ENCODE measurements around the gene BORCS5.
"Not testable (repeated sequence)": the region's sequence is repeated elsewhere in the genome, so short reads cannot be mapped to it uniquely, and the experiment has no call there.

BORCS5 gene

DNA sequence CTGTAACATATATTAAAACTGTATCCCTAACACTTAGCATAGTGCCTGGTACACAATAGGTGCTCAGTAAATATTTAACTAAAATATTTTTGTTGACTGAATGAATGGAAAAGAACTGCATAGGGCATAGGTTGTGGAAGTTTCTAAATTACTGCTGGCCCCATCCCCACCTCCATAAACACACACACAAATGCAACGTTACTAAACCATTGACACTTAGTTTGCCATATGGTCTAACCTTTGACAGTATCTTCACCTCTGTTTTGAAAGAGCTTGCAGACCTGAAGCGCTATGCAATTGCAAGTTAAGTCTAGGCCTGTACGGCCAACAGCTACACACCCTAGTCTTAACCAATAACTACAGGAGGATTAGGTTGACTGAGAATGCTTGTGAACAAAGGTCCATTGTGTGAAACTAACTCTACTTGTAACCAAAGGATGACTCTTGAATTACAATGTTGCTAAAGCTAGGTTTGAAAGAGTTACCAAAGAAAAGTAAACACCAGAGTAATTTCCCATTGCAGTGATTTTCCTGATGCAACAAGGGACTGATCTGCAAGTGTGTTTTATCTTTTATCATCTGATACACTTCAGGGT lies 5.9 kb upstream of the BORCS5 start:
- Histone ChIP-seq H3K36me3 (no peaks in the 10 kb centered on the region), H3K27ac (no peak overlapping the region), H3K4me3 (ENCODE audit: low read depth, low read length) (peak overlapping the region; percentile 75; the same call in 1 of the 2 replicates), H3K9me3 (ENCODE audit: severe bottlenecking) (no peaks in the 10 kb centered on the region), H3K27me3 (ENCODE audit: insufficient read depth, low read depth, severe bottlenecking) (no peaks in the 10 kb centered on the region)
- TF ChIP-seq, protein P1, sequence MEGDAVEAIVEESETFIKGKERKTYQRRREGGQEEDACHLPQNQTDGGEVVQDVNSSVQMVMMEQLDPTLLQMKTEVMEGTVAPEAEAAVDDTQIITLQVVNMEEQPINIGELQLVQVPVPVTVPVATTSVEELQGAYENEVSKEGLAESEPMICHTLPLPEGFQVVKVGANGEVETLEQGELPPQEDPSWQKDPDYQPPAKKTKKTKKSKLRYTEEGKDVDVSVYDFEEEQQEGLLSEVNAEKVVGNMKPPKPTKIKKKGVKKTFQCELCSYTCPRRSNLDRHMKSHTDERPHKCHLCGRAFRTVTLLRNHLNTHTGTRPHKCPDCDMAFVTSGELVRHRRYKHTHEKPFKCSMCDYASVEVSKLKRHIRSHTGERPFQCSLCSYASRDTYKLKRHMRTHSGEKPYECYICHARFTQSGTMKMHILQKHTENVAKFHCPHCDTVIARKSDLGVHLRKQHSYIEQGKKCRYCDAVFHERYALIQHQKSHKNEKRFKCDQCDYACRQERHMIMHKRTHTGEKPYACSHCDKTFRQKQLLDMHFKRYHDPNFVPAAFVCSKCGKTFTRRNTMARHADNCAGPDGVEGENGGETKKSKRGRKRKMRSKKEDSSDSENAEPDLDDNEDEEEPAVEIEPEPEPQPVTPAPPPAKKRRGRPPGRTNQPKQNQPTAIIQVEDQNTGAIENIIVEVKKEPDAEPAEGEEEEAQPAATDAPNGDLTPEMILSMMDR (IDR thresholded peaks at IDR 0.05; ENCODE audit: low read depth, low read length), result no peak
- no peak for DNase-seq

DNA sequence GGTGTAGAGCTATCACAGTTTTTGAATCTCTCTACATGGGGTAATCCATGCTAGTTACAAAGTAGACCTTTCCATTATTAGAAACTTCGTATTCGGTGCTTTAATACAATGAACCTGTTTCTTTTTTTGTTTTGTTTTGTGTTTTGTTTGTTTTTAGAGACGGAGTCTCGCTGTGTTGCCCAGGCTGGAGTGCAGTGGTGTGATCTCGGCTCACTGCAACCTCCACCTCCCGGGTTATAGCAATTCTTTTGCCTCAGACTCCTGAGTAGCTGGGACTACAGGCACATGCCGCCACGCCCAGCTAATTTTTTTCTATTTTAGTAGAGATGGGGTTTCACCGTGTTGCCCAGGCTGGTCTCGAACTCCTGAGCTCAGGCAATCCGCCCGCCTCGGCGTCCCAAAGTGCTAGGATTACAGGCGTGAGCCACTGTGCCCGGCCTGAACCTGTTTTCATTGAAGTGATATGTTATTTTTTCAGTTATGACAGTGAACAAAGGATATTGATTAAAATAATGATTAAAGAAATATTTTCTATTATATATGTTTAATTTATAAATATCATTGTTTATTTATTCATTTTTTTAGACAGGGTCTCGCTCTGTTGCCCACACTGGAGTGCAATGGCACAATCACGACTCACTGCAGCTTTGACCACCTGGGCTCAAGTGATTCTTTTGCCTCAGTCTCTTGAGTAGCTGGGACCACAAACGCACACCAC lies 5.3 kb upstream of the BORCS5 start:
- not testable (repeated sequence) for H3K9me3 ChIP-seq (ENCODE audit: severe bottlenecking); H3K36me3 ChIP-seq; DNase-seq; H3K27me3 ChIP-seq (ENCODE audit: insufficient read depth, low read depth, severe bottlenecking); H3K4me3 ChIP-seq (ENCODE audit: low read depth, low read length); H3K27ac ChIP-seq

DNA sequence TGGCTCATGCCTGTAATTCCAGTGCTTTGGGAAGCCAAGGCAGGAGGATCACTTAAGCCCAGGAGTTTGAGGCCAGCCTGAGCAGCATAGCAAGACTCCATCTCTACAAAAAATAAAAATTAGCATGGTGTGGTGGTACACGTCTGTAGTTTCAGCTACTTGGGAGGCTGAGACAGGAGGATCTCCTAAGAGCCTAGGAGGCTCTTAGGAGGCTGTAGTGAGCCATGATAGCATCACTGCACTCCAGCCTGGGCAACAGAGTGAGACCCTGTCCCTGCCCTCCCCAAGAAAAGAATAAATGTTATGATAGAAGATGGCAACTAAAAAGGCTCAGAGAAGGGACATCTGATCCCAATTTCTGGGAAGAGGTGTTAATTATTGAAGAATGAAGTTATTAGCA lies 3.6 kb upstream of the BORCS5 start:
- Histone ChIP-seq H3K27me3 (ENCODE audit: insufficient read depth, low read depth, severe bottlenecking) (no peaks in the 10 kb centered on the region), H3K4me3 (ENCODE audit: low read depth, low read length) (no peak overlapping the region), H3K27ac (no peak overlapping the region), H3K9me3 (ENCODE audit: severe bottlenecking) (no peaks in the 10 kb centered on the region), H3K36me3 (no peaks in the 10 kb centered on the region; the same call in 1 of the 2 replicates)
- TF ChIP-seq, protein P1 (IDR thresholded peaks at IDR 0.05; ENCODE audit: low read depth, low read length), result no peak
- DNase-seq, result no peak

DNA sequence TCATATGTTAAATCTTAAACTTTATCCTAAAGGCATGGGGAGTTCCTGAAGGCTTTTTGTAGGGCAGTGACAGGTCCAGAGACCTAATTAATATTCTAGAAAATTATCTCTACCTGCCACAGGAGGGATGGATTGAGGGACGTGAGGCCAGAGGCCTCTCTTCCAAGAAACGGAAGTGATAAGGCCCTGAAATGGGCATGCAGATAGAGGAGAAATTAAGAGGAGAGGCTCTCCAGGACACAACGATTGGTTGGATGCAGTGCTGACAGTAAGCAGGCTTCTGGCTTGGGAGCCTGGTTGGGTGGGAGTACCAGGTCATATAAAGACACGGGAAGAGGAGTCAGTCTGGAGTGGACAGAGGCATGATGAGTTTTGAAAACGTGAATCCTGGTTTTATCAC lies 3.1 kb upstream of the BORCS5 start:
- TF ChIP-seq, protein P1 (IDR thresholded peaks at IDR 0.05; ENCODE audit: low read depth, low read length), result no peak
- no peaks in the 10 kb centered on the region; the same call in 1 of the 2 replicates for H3K36me3 ChIP-seq
- no peak for DNase-seq
- no peak overlapping the region for H3K27ac ChIP-seq
- H3K27me3 ChIP-seq (ENCODE audit: insufficient read depth, low read depth, severe bottlenecking), result no peaks in the 10 kb centered on the region
- H3K4me3 ChIP-seq (ENCODE audit: low read depth, low read length), result no peak overlapping the region
- no peaks in the 10 kb centered on the region for H3K9me3 ChIP-seq (ENCODE audit: severe bottlenecking)

DNA sequence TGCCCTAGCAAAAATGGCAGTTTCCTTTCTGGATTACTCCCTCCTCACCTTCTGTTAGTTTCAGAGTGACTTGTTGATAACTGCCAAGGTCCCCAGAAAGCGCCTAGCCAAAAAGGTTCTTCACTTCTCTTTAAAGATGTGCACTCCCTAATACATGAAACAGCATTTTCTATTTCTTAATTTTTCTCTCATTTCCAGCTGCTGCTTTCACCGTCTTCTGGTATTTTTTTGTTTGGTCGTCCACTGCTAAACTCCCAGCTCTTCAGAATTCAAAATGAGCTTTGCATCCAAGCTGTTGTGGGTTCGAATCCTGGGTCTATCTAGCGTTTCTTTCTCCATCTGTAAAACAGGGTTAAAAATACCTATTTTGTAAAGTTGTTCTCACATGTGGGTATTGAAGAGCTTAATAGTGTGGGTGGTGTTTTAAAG lies 397 bp upstream of the BORCS5 start:
- Histone ChIP-seq H3K9me3 (ENCODE audit: severe bottlenecking) (no peaks in the 10 kb centered on the region), H3K4me3 (ENCODE audit: low read depth, low read length) (peak overlapping the region; percentile 88), H3K27me3 (ENCODE audit: insufficient read depth, low read depth, severe bottlenecking) (no peaks in the 10 kb centered on the region), H3K27ac (peak overlapping the region; percentile 94), H3K36me3 (no peaks in the 10 kb centered on the region; the same call in 1 of the 2 replicates)
- TF ChIP-seq, protein P1 (IDR thresholded peaks at IDR 0.05; ENCODE audit: low read depth, low read length), result no peak
- no peak for DNase-seq

DNA sequence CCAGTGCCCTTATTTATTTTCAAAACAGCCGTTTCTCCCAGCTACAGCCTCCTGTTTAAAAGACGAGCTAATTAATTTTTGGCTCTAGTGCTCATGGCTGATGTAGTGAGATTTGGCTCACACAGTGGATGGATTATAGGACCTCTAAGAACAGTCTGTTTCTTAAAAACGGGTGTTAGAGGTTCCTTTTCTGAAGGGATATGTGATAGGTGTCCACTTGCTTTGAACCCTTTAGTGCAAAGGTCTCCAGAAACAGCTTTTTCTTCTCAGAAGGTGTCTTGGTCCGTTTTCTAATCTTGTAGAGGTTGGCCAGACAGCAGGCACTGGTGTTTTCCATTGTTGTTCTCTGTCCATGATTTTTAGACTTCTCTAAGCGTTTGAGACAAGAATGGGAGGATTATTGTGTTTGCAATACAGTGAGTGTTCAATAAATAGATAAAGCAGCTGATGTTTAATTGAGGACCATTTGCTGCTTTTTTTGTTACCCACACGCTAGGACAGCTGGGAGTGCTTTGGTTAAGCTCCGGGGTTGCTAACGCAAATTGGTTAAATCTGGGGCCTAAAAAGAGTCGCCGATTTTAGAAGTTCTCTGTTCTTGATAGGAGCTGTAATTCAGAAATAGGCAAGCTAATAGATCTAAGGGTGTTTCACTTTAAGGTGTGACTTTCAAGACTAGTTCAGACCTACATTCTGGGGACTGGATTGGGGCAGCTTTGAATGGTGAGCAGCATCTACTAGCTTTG lies 1.0 kb downstream of the BORCS5 start:
- H3K36me3 ChIP-seq, result peaks cover 4% of the 10 kb centered on the region
- peak overlapping the region; percentile 94 for H3K27ac ChIP-seq
- TF ChIP-seq, protein P1 (IDR thresholded peaks at IDR 0.05; ENCODE audit: low read depth, low read length), result no peak
- no peaks in the 10 kb centered on the region for H3K9me3 ChIP-seq (ENCODE audit: severe bottlenecking)
- no peaks in the 10 kb centered on the region for H3K27me3 ChIP-seq (ENCODE audit: insufficient read depth, low read depth, severe bottlenecking)
- no peak for DNase-seq
- H3K4me3 ChIP-seq (ENCODE audit: low read depth, low read length), result peak overlapping the region; percentile 88
